ENCODE measurements around the gene NUP210.

- no peak for TF ChIP-seq CTCF (IDR thresholded peaks at IDR 0.05; ENCODE audit: borderline replicate concordance, extremely low read depth, low read length, poor library complexity, severe bottlenecking)
- TF ChIP-seq EZH2 (IDR thresholded peaks at IDR 0.05; ENCODE audit: borderline replicate concordance, low read depth, low read length, severe bottlenecking): no peak
These were observed 113.1 kb downstream of the NUP210 start for GRCh38 chr3:13307041-13307440.
